Mammary epithelial cell (primary cell): Measurements from ENCODE around the gene NFAT5.

Source experiments
- CTCF ChIP-seq, 2 donors: IDR thresholded peaks in 1 of 2; conservative IDR thresholded peaks in 1 of 2; 2 replicates each; pipeline ENCODE4 v1.5.1; 2011 to 2012; ENCODE audit warnings: inconsistent platforms in 2 of 2, low read length in 2 of 2, mild to moderate bottlenecking in 2 of 2, control low read depth in 1 of 2, low read depth in 1 of 2; ENCODE audit not compliant: insufficient read depth in 1 of 2; ENCODE audit errors: extremely low read depth in 1 of 2
- EZH2 ChIP-seq: IDR thresholded peaks from 2 replicates; pipeline ENCODE4 v1.6.1; 2012; ENCODE audit warnings: low read length, inconsistent platforms, borderline replicate concordance

GRCh38 chr16:69561901-69562300, 3.9 kb upstream of the NFAT5 start:
- TF ChIP-seq EZH2 (no peak), CTCF (conservative IDR thresholded peaks at IDR 0.05 in 1 of 2, IDR thresholded peaks at IDR 0.05 in 1 of 2; ENCODE audit: extremely low read depth in 1 of 2, insufficient read depth in 1 of 2, low read depth in 1 of 2, low read length in 2 of 2) (no peak)
